EH (cell line): Measurements from ENCODE around the gene PDXK.
A peak's percentile ranks its signal among the peaks of the same experiment; 100 is the strongest.
"Not testable (repeated sequence)": the region's sequence is repeated elsewhere in the genome, so short reads cannot be mapped to it uniquely, and the experiment has no call there.

Experiments
- DNase-seq: peaks from one replicate; pipeline ENCODE4 v3.0.0-alpha.2; 2015; ENCODE audit warnings: low read depth

The PDXK gene

GRCh38 chr21:43697758-43698643 lies 20.9 kb upstream of the PDXK start:
- no peak for DNase-seq

- DNase-seq, result not testable (repeated sequence)
These were observed 19.5 kb upstream of the PDXK start for GRCh38 chr21:43699492-43699777.

- no peak for DNase-seq
These were observed 18.9 kb upstream of the PDXK start for GRCh38 chr21:43699933-43700599.

GRCh38 chr21:43701936-43702784 lies 16.8 kb upstream of the PDXK start:
- no peak for DNase-seq

GRCh38 chr21:43702785-43703034 lies 16.2 kb upstream of the PDXK start:
- DNase-seq, result peak; percentile 65

- DNase-seq, result peak; percentile 69
These were observed 15.7 kb upstream of the PDXK start for GRCh38 chr21:43703035-43703880.

- DNase-seq, result no peak
These were observed 11.5 kb upstream of the PDXK start for GRCh38 chr21:43707462-43707861.

GRCh38 chr21:43708745-43709381 lies 10.1 kb upstream of the PDXK start:
- no peak for DNase-seq

- peak; percentile 81 for DNase-seq
These were observed 6.5 kb upstream of the PDXK start for GRCh38 chr21:43712268-43712942.

GRCh38 chr21:43713123-43713522 lies 5.8 kb upstream of the PDXK start:
- DNase-seq, result not testable (repeated sequence)

GRCh38 chr21:43716376-43717165 lies 2.4 kb upstream of the PDXK start:
- peak; percentile 70 for DNase-seq

- no peak for DNase-seq
These were observed 1.6 kb upstream of the PDXK start for GRCh38 chr21:43717166-43717853.

GRCh38 chr21:43717967-43718871 lies 710 bp upstream of the PDXK start:
- DNase-seq, result no peak

- no peak for DNase-seq
These were observed 1.0 kb downstream of the PDXK start for GRCh38 chr21:43719748-43720538.

- no peak for DNase-seq
These were observed 1.7 kb downstream of the PDXK start for GRCh38 chr21:43720539-43721166.

- no peak for DNase-seq
These were observed 2.3 kb downstream of the PDXK start for GRCh38 chr21:43721206-43721605.

- no peak for DNase-seq
These were observed 3.0 kb downstream of the PDXK start for GRCh38 chr21:43721939-43722338.
